H9 (cell line): ENCODE data around the gene TMEM151A. TPM values are rescaled to one million over a fixed set of nuclear protein-coding genes. Genes with fewer than 3 reads are reported as not detected.

Experiments used
- DNase-seq: peaks from one replicate; pipeline ENCODE4 v3.0.0-alpha.2; 2017
- H2AFZ ChIP-seq: one replicate; pipeline ENCODE4 v1.6.1; 2013; ENCODE audit warnings: mild to moderate bottlenecking, low read length, control low read depth, moderate library complexity
- H2AK5ac ChIP-seq: 2 replicates; pipeline ENCODE4 v1.6.1; 2013; ENCODE audit warnings: low read length, control low read depth, mixed read lengths; ENCODE audit not compliant: insufficient read length
- H2BK120ac ChIP-seq: one replicate; pipeline ENCODE4 v1.6.1; 2013; ENCODE audit warnings: low read depth, mild to moderate bottlenecking, low read length, control low read depth, inconsistent platforms; ENCODE audit not compliant: poor library complexity, severe bottlenecking
- H2BK12ac ChIP-seq: 2 replicates; pipeline ENCODE4 v1.6.1; 2013; ENCODE audit warnings: low read length, control low read depth, mixed read lengths, low read depth; ENCODE audit not compliant: insufficient read length
- H2BK15ac ChIP-seq: 2 replicates; pipeline ENCODE4 v1.6.1; 2013; ENCODE audit warnings: low read depth, low read length, control low read depth
- H2BK20ac ChIP-seq: one replicate; pipeline ENCODE4 v1.6.1; 2013; ENCODE audit warnings: low read depth, mild to moderate bottlenecking, low read length, control low read depth, inconsistent platforms; ENCODE audit not compliant: poor library complexity, severe bottlenecking
- H2BK5ac ChIP-seq: 2 replicates; pipeline ENCODE4 v1.6.1; 2013; ENCODE audit warnings: low read length, control low read depth, mixed read lengths; ENCODE audit not compliant: insufficient read length
- H3K14ac ChIP-seq: 2 replicates; pipeline ENCODE4 v1.6.1; 2013; ENCODE audit warnings: low read length, control low read depth; ENCODE audit not compliant: insufficient read depth
- H3K18ac ChIP-seq: 2 replicates; pipeline ENCODE4 v1.6.1; 2013; ENCODE audit warnings: low read depth, mild to moderate bottlenecking, mixed read lengths, low read length, control low read depth; ENCODE audit not compliant: insufficient read length
- H3K23ac ChIP-seq: 2 replicates; pipeline ENCODE4 v1.6.1; 2013; ENCODE audit warnings: low read length, control low read depth, mixed read lengths, low read depth; ENCODE audit not compliant: insufficient read length
- H3K23me2 ChIP-seq: 2 replicates; pipeline ENCODE4 v1.6.1; 2013; ENCODE audit warnings: low read depth, mild to moderate bottlenecking, mixed read lengths, low read length, control low read depth; ENCODE audit not compliant: insufficient read length, poor library complexity, severe bottlenecking
- H3K27ac ChIP-seq: 2 replicates; pipeline ENCODE4 v1.5.1; 2013; ENCODE audit warnings: low read length, control low read depth, mixed read lengths, low read depth; ENCODE audit not compliant: insufficient read length
- H3K27me3 ChIP-seq: 2 replicates; pipeline ENCODE4 v1.6.1; 2013; ENCODE audit warnings: low read length, control low read depth, inconsistent platforms; ENCODE audit not compliant: insufficient read depth
- H3K4ac ChIP-seq: 2 replicates; pipeline ENCODE4 v1.6.1; 2013; ENCODE audit warnings: low read depth, mild to moderate bottlenecking, control low read depth, inconsistent platforms, low read length, moderate library complexity
- H3K4me1 ChIP-seq: 2 replicates; pipeline ENCODE4 v1.6.1; 2013; ENCODE audit warnings: low read length, control low read depth, inconsistent platforms; ENCODE audit not compliant: insufficient read depth
- H3K4me2 ChIP-seq: 2 replicates; pipeline ENCODE4 v1.6.1; 2013; ENCODE audit warnings: low read length, control low read depth, mixed read lengths; ENCODE audit not compliant: insufficient read length, insufficient read depth
- H3K56ac ChIP-seq: 2 replicates; pipeline ENCODE4 v1.6.1; 2013; ENCODE audit warnings: low read depth, mild to moderate bottlenecking, mixed read lengths, low read length, control low read depth; ENCODE audit not compliant: insufficient read length
- H3K79me1 ChIP-seq: 2 replicates; pipeline ENCODE4 v1.6.1; 2013; ENCODE audit warnings: low read depth, mild to moderate bottlenecking, moderate library complexity, low read length, control low read depth, inconsistent platforms; ENCODE audit not compliant: insufficient read depth, poor library complexity, severe bottlenecking
- H3K79me2 ChIP-seq: 2 replicates; pipeline ENCODE4 v1.6.1; 2013; ENCODE audit warnings: low read length, control low read depth, inconsistent platforms; ENCODE audit not compliant: insufficient read depth
- H3K9ac ChIP-seq: 2 replicates; pipeline ENCODE4 v1.6.1; 2013; ENCODE audit warnings: low read length, control low read depth, mixed read lengths; ENCODE audit not compliant: insufficient read length; ENCODE audit errors: extremely low read depth
- H3K9me3 ChIP-seq: one replicate; pipeline ENCODE4 v1.6.1; 2013; ENCODE audit warnings: low read depth, low read length, inconsistent platforms; ENCODE audit not compliant: control insufficient read depth
- H3T11ph ChIP-seq: one replicate; pipeline ENCODE4 v1.6.1; 2013; ENCODE audit warnings: mild to moderate bottlenecking, low read length, control low read depth, inconsistent platforms
- H4K20me1 ChIP-seq: one replicate; pipeline ENCODE4 v1.6.1; 2013; ENCODE audit not compliant: control insufficient read depth, insufficient read length, insufficient read depth
- H4K5ac ChIP-seq: 2 replicates; pipeline ENCODE4 v1.6.1; 2013; ENCODE audit warnings: low read depth, mild to moderate bottlenecking, mixed read lengths, low read length, control low read depth; ENCODE audit not compliant: insufficient read length
- H4K8ac ChIP-seq: replicated peaks from 2 replicates; pipeline ENCODE4 v1.6.1; 2013; ENCODE audit warnings: low read length, control low read depth, mixed read lengths, low read depth; ENCODE audit not compliant: insufficient read length
- H4K91ac ChIP-seq: 2 replicates; pipeline ENCODE4 v1.6.1; 2013; ENCODE audit warnings: low read depth, mild to moderate bottlenecking, moderate library complexity, mixed read lengths, low read length, control low read depth; ENCODE audit not compliant: insufficient read length
- H3K27ac Mint-ChIP-seq, 3 experiments: 2 replicates in 2 of 3; 3 replicates in 1 of 3; pipeline ENCODE4 v1.8.0; 2020 to 2021; ENCODE audit warnings: mixed read lengths in 3 of 3, mild to moderate bottlenecking in 1 of 3, moderate library complexity in 1 of 3
- H3K27me3 Mint-ChIP-seq: 2 replicates; pipeline ENCODE4 v1.8.0; 2021; ENCODE audit warnings: low read depth, mild to moderate bottlenecking, moderate library complexity, mixed read lengths
- H3K36me3 Mint-ChIP-seq, 3 experiments: 2 replicates in 2 of 3; 3 replicates in 1 of 3; pipeline ENCODE4 v1.8.0; 2020 to 2021; ENCODE audit warnings: low read depth in 3 of 3, mixed read lengths in 3 of 3; ENCODE audit not compliant: insufficient read depth in 1 of 3
- H3K4me1 Mint-ChIP-seq, 2 experiments: 2 replicates each; pipeline ENCODE4 v1.8.0; 2020; ENCODE audit warnings: mixed read lengths in 2 of 2
- H3K4me3 Mint-ChIP-seq, 2 experiments: 2 replicates in 1 of 2; 3 replicates in 1 of 2; pipeline ENCODE4 v1.8.0; 2020 to 2021; ENCODE audit warnings: mild to moderate bottlenecking in 2 of 2, mixed read lengths in 2 of 2, moderate library complexity in 1 of 2
- H3K9me3 Mint-ChIP-seq, 2 experiments: 2 replicates in 1 of 2; 3 replicates in 1 of 2; pipeline ENCODE4 v1.8.0; 2020; ENCODE audit warnings: mild to moderate bottlenecking in 2 of 2, mixed read lengths in 2 of 2, moderate library complexity in 1 of 2
- CTCF ChIP-seq: fragments of 200-600 bp; sonication (generic); conservative IDR thresholded peaks from 3 replicates; pipeline ENCODE4 v1.8.0; 2021; ENCODE audit warnings: antibody characterized with exemption, mild to moderate bottlenecking
- WGBS: extraction: QIAGEN DNeasy Blood & Tissue Kit; methylation state at CpG from one replicate; pipeline ENCODE4 v1.1.7; 2013; ENCODE audit warnings: missing lambda C conversion rate, low lambda C conversion rate, mixed read lengths; ENCODE audit not compliant: insufficient read length; ENCODE audit errors: extremely low coverage; 5-methylcytosine and 5-hydroxymethylcytosine counted together
- total RNA-seq: library from RNA; stranded (reverse); gene quantifications from 2 replicates; pipeline ENCODE4 v1.2.1, GENCODE V29; 2021

Gene TMEM151A
- total RNA-seq, 1 experiment from 2014 or later = 1.2 TPM

DNA sequence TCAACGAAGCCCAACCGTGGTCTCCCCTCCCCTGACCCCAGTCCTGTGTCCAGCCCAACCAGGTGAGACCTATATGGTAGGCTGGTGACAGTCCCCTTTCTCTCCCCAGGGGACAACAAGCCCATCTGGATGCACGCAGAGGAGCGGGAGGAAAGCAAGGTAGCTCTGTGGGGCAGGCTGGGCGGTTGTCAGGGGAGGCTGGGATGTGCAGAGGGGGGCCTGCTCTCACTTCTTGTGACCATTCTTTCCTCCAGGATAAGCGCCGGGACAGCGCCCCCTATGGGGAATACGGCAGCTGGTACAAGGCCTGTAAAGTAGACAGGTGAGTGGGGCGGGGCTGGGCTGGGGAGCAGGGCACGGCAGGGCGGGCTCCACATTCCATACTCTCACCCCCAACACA, 26.8 kb upstream of the TMEM151A start:
- Histone ChIP-seq H4K20me1 (peaks cover 2% of the 10 kb centered on the region), H3K79me2 (peaks cover 2% of the 10 kb centered on the region; the same call in 1 of the 2 replicates), H3T11ph (no peak overlapping the region), H3K27ac (no peak overlapping the region), H2BK20ac (no peak overlapping the region), H3K14ac (no peak overlapping the region), H3K4me1 (no peaks in the 10 kb centered on the region), H4K8ac (no peak overlapping the region), H3K79me1 (no peaks in the 10 kb centered on the region), H3K4ac (no peak overlapping the region), H2BK15ac (no peak overlapping the region), H3K23me2 (peaks cover 10% of the 10 kb centered on the region), H4K5ac (no peak overlapping the region), H3K27me3 (no peaks in the 10 kb centered on the region), H3K9me3 (no peaks in the 10 kb centered on the region), H3K18ac (no peak overlapping the region), H3K4me2 (no peak overlapping the region), H3K23ac (no peak overlapping the region), H3K56ac (no peak overlapping the region), H2AFZ (no peak overlapping the region), H3K9ac (no peak overlapping the region), H2BK12ac (no peak overlapping the region), H2AK5ac (no peak overlapping the region), H2BK5ac (no peak overlapping the region), H4K91ac (no peak overlapping the region), H2BK120ac (no peak overlapping the region)
- H3K27me3 Mint-ChIP-seq = no peaks in the 10 kb centered on the region; the same call in 1 of the 2 replicates
- TF ChIP-seq CTCF = peak; percentile 79
- no peaks in the 10 kb centered on the region for H3K9me3 Mint-ChIP-seq
- H3K27ac Mint-ChIP-seq = peak overlapping the region in 1 of 3 experiments; percentile 89; a peak in 1 of 7 replicates
- peak overlapping the region in 1 of 2 experiments; percentile 29; a peak in 1 of 5 replicates for H3K4me3 Mint-ChIP-seq
- H3K36me3 Mint-ChIP-seq = peaks cover 11 to 53% (median 48%) of the 10 kb centered on the region in 3 experiments
- WGBS = no CpG with 5 or more reads among the region's 12 CpGs
- DNase-seq = peak; percentile 85
- peaks cover 18 to 20% of the 10 kb centered on the region in 2 experiments for H3K4me1 Mint-ChIP-seq
